ENCODE measurements around the gene SMAD7.

DNA sequence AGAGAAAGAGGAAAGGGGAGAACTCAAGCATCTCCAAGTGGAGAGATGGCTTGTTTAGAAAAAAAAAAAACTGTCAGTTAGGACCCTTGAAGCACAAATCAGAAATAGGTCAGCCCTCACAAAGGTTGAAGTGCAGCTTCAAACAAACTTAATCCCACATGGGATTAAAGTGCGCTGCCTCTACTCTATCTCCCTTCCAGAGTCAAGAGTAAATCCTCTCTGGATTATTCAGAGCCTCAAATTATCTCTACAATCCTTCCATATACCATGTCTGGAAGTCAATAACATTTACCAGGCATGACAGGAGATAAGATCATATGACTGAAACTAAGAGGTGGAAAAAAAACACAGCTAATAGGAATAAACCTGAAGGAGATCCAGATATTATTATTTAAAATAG lies 69.8 kb downstream of the SMAD7 start:
- TF ChIP-seq, protein P1, sequence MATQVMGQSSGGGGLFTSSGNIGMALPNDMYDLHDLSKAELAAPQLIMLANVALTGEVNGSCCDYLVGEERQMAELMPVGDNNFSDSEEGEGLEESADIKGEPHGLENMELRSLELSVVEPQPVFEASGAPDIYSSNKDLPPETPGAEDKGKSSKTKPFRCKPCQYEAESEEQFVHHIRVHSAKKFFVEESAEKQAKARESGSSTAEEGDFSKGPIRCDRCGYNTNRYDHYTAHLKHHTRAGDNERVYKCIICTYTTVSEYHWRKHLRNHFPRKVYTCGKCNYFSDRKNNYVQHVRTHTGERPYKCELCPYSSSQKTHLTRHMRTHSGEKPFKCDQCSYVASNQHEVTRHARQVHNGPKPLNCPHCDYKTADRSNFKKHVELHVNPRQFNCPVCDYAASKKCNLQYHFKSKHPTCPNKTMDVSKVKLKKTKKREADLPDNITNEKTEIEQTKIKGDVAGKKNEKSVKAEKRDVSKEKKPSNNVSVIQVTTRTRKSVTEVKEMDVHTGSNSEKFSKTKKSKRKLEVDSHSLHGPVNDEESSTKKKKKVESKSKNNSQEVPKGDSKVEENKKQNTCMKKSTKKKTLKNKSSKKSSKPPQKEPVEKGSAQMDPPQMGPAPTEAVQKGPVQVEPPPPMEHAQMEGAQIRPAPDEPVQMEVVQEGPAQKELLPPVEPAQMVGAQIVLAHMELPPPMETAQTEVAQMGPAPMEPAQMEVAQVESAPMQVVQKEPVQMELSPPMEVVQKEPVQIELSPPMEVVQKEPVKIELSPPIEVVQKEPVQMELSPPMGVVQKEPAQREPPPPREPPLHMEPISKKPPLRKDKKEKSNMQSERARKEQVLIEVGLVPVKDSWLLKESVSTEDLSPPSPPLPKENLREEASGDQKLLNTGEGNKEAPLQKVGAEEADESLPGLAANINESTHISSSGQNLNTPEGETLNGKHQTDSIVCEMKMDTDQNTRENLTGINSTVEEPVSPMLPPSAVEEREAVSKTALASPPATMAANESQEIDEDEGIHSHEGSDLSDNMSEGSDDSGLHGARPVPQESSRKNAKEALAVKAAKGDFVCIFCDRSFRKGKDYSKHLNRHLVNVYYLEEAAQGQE (IDR thresholded peaks at IDR 0.05), result no peak
- TF ChIP-seq FOSL2 (IDR thresholded peaks at IDR 0.05) (no peak), FOSL2 (CRISPR knock-in tag; IDR thresholded peaks at IDR 0.05) (no peak), CBX8 (IDR thresholded peaks at IDR 0.05) (no peak), EP300 (IDR thresholded peaks at IDR 0.05) (no peak), MYC (IDR thresholded peaks at IDR 0.05; ENCODE audit: borderline replicate concordance, low read length) (no peak), RNF2 (IDR thresholded peaks at IDR 0.05; ENCODE audit: borderline replicate concordance, low read depth) (no peak), POLR2A (IDR thresholded peaks at IDR 0.05; ENCODE audit: low read length) (no peak), E2F6 (IDR thresholded peaks at IDR 0.05; ENCODE audit: borderline replicate concordance, low read depth) (no peak), NR3C1 (IDR thresholded peaks at IDR 0.05) (no peak)
- TF ChIP-seq, protein P2, sequence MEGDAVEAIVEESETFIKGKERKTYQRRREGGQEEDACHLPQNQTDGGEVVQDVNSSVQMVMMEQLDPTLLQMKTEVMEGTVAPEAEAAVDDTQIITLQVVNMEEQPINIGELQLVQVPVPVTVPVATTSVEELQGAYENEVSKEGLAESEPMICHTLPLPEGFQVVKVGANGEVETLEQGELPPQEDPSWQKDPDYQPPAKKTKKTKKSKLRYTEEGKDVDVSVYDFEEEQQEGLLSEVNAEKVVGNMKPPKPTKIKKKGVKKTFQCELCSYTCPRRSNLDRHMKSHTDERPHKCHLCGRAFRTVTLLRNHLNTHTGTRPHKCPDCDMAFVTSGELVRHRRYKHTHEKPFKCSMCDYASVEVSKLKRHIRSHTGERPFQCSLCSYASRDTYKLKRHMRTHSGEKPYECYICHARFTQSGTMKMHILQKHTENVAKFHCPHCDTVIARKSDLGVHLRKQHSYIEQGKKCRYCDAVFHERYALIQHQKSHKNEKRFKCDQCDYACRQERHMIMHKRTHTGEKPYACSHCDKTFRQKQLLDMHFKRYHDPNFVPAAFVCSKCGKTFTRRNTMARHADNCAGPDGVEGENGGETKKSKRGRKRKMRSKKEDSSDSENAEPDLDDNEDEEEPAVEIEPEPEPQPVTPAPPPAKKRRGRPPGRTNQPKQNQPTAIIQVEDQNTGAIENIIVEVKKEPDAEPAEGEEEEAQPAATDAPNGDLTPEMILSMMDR (IDR thresholded peaks at IDR 0.05), result no peak
- TF ChIP-seq, protein P3, sequence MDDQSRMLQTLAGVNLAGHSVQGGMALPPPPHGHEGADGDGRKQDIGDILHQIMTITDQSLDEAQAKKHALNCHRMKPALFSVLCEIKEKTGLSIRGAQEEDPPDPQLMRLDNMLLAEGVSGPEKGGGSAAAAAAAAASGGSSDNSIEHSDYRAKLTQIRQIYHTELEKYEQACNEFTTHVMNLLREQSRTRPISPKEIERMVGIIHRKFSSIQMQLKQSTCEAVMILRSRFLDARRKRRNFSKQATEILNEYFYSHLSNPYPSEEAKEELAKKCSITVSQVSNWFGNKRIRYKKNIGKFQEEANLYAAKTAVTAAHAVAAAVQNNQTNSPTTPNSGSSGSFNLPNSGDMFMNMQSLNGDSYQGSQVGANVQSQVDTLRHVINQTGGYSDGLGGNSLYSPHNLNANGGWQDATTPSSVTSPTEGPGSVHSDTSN (IDR thresholded peaks at IDR 0.05), result no peak
- TF ChIP-seq, protein P4, sequence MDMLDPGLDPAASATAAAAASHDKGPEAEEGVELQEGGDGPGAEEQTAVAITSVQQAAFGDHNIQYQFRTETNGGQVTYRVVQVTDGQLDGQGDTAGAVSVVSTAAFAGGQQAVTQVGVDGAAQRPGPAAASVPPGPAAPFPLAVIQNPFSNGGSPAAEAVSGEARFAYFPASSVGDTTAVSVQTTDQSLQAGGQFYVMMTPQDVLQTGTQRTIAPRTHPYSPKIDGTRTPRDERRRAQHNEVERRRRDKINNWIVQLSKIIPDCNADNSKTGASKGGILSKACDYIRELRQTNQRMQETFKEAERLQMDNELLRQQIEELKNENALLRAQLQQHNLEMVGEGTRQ (IDR thresholded peaks at IDR 0.05), result no peak
- TF ChIP-seq, protein P5, sequence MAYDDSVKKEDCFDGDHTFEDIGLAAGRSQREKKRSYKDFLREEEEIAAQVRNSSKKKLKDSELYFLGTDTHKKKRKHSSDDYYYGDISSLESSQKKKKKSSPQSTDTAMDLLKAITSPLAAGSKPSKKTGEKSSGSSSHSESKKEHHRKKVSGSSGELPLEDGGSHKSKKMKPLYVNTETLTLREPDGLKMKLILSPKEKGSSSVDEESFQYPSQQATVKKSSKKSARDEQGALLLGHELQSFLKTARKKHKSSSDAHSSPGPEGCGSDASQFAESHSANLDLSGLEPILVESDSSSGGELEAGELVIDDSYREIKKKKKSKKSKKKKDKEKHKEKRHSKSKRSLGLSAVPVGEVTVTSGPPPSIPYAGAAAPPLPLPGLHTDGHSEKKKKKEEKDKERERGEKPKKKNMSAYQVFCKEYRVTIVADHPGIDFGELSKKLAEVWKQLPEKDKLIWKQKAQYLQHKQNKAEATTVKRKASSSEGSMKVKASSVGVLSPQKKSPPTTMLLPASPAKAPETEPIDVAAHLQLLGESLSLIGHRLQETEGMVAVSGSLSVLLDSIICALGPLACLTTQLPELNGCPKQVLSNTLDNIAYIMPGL (CRISPR knock-in tag; IDR thresholded peaks at IDR 0.05; ENCODE audit: borderline replicate concordance), result no peak

Measured in A549 (cell line).